Suprapubic skin (tissue), 4 donors: ENCODE measurements around the gene GANC. TPM values are rescaled to one million over a fixed set of nuclear protein-coding genes. Genes with fewer than 3 reads are reported as not detected.
A peak's percentile ranks its signal among the peaks of the same experiment; 100 is the strongest.

Source experiments
- DNase-seq, 2 donors: peaks; one replicate each; pipeline ENCODE4 v3.0.0-alpha.2; 2019; ENCODE audit warnings: low spot score in 2 of 2
- H3K27ac ChIP-seq: fragments of 200-600 bp; sonication (generic); one replicate; pipeline ENCODE4 v1.5.1; 2019
- H3K27me3 ChIP-seq: fragments of 200-600 bp; sonication (generic); one replicate; pipeline ENCODE4 v1.5.1; 2019
- H3K36me3 ChIP-seq: fragments of 200-600 bp; sonication (generic); one replicate; pipeline ENCODE4 v1.5.1; 2019
- H3K4me1 ChIP-seq: fragments of 200-600 bp; sonication (generic); one replicate; pipeline ENCODE4 v1.5.1; 2019
- H3K4me3 ChIP-seq: fragments of 200-600 bp; sonication (generic); one replicate; pipeline ENCODE4 v1.5.1; 2019; ENCODE audit warnings: mild to moderate bottlenecking
- H3K9me3 ChIP-seq: fragments of 200-600 bp; sonication (generic); one replicate; pipeline ENCODE4 v1.5.1; 2019
- CTCF ChIP-seq, 2 donors: fragments of 200-600 bp in 1 of 2; fragments of 450-650 bp in 1 of 2; sonication (generic) in 1 of 2; IDR thresholded peaks; one replicate each; pipeline ENCODE4 v1.5.1; 2016 to 2019; ENCODE audit warnings: antibody characterized with exemption in 2 of 2, mild to moderate bottlenecking in 1 of 2, moderate library complexity in 1 of 2
- EP300 ChIP-seq: sonication (generic); formaldehyde crosslinking; IDR thresholded peaks from one replicate; pipeline ENCODE4 v1.6.1; 2017; ENCODE audit warnings: antibody characterized with exemption
- POLR2A ChIP-seq, 2 donors: fragments of 450-650 bp; IDR thresholded peaks; one replicate each; pipeline ENCODE4 v1.6.1; 2017; ENCODE audit warnings: antibody characterized with exemption in 2 of 2, mild to moderate bottlenecking in 2 of 2, moderate library complexity in 2 of 2
- POLR2AphosphoS5 ChIP-seq, 3 donors: sonication (generic); formaldehyde crosslinking; IDR thresholded peaks; one replicate each; pipeline ENCODE4 v1.6.1; 2017; ENCODE audit warnings: antibody characterized with exemption in 3 of 3
- WGBS: methylation state at CpG from one replicate; pipeline ENCODE4 v1.1.5; 2018; 5-methylcytosine and 5-hydroxymethylcytosine counted together
- total RNA-seq, 4 donors: library from RNA; depleted of rRNA; stranded (reverse); fragments of >200 nt; gene quantifications; one replicate each; pipeline ENCODE4 v1.1.0, GENCODE V29; 2016

Gene GANC
- total RNA-seq, 4 donors from 2014 or later: 23.0 to 47.7 (median 30.4) TPM

DNA sequence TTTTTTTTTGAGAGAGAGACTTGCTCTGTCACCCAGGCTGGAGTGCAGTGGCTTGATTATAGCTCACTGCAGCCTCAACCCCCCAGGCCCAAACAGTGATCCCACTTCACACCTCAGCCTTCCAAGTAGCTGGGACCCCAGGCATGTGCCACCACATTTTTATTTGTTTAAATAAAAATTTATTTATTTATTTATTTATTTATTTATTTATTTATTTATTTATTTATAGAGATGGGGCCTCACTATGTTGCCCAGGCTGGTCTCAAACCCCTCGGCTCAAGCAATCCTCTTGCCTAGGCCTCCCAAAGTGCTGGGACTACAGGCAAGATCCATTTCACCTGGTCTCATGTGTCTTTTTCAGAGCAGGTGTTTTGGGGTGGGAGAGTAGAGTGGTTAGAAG lies 101.8 kb downstream of the GANC start:
- no peak for TF ChIP-seq EP300
- TF ChIP-seq POLR2A (IDR thresholded peaks at IDR 0.05): no peak
- no peak for TF ChIP-seq POLR2AphosphoS5 (IDR thresholded peaks at IDR 0.05)
- TF ChIP-seq CTCF (IDR thresholded peaks at IDR 0.05): no peak
- 93% methylated on average over 1 of the region's 1 CpG for WGBS

DNA sequence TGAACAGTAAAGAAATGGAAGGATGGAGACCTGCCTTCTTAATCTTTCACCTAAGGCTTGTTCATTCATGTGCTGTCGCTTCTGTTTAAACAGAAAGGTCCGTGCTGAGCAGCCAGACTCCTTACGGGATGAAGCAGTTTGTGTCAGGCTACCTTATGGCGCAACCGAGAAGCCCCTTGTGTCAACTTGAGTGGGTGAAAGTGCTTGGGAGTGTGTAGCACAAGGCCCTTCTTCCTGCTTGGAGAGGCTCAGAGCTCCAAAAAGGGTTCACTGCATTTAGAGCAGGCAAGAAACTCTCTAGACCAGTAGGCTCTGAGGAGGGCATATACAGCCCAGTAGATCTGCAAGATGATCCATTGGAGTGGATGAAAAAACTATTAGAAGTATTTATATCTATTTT lies 102.3 kb downstream of the GANC start:
- WGBS: 98% methylated on average over 5 of the region's 5 CpGs
- Histone ChIP-seq H3K4me1 (no peaks in the 10 kb centered on the region), H3K9me3 (no peaks in the 10 kb centered on the region), H3K27me3 (no peaks in the 10 kb centered on the region), H3K27ac (no peak overlapping the region), H3K4me3 (no peak overlapping the region), H3K36me3 (no peaks in the 10 kb centered on the region)
- no peak for DNase-seq
- TF ChIP-seq POLR2A (IDR thresholded peaks at IDR 0.05) (no peak), POLR2AphosphoS5 (IDR thresholded peaks at IDR 0.05) (no peak), EP300 (no peak), CTCF (IDR thresholded peaks at IDR 0.05) (no peak)

More for the DNA sequence above, 101.8 kb downstream of the GANC start:
- no peaks in the 10 kb centered on the region for H3K4me1 ChIP-seq
- H3K36me3 ChIP-seq: no peaks in the 10 kb centered on the region
- no peak for DNase-seq
- no peaks in the 10 kb centered on the region for H3K9me3 ChIP-seq
- H3K27me3 ChIP-seq: no peaks in the 10 kb centered on the region
- no peak overlapping the region for H3K27ac ChIP-seq
- H3K4me3 ChIP-seq: no peak overlapping the region

DNA sequence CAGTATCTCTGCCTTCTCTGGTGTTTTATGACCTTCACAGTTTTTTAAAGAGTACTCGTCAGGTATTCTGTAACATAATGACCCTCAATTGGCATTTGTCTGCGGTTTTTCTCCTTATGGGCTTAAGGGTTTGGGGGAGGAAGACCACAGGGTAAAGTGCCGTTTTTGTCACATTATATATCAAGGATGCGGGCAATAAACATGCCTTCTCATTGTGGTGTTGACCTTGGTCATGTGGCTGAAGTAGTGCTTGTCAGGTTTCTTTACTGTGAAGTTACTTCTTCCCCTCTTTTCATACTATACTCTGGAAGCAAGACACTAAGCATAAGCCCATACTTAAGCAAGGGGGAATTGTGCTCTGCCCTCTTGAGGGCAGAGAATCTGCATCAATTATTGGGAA lies 102.9 kb downstream of the GANC start:
- H3K9me3 ChIP-seq: no peaks in the 10 kb centered on the region
- WGBS: 63% methylated on average over 4 of the region's 4 CpGs
- no peak for TF ChIP-seq CTCF (IDR thresholded peaks at IDR 0.05)
- TF ChIP-seq POLR2AphosphoS5 (IDR thresholded peaks at IDR 0.05): no peak
- TF ChIP-seq EP300: no peak
- TF ChIP-seq POLR2A (IDR thresholded peaks at IDR 0.05): no peak
- no peak overlapping the region for H3K4me3 ChIP-seq
- H3K27me3 ChIP-seq: no peaks in the 10 kb centered on the region
- no peaks in the 10 kb centered on the region for H3K36me3 ChIP-seq
- no peak overlapping the region for H3K27ac ChIP-seq
- DNase-seq: no peak
- no peaks in the 10 kb centered on the region for H3K4me1 ChIP-seq

GRCh38 chr15:42378011-42378410 lies 105.0 kb downstream of the GANC start:
- H3K4me1 ChIP-seq: no peaks in the 10 kb centered on the region
- no peaks in the 10 kb centered on the region for H3K27me3 ChIP-seq
- WGBS: 87% methylated on average over 8 of the region's 8 CpGs
- no peak for DNase-seq
- no peaks in the 10 kb centered on the region for H3K9me3 ChIP-seq
- H3K36me3 ChIP-seq: no peaks in the 10 kb centered on the region
- no peak overlapping the region for H3K27ac ChIP-seq
- no peak overlapping the region for H3K4me3 ChIP-seq
- TF ChIP-seq POLR2A (IDR thresholded peaks at IDR 0.05) (no peak), CTCF (IDR thresholded peaks at IDR 0.05) (no peak), EP300 (no peak), POLR2AphosphoS5 (IDR thresholded peaks at IDR 0.05) (no peak)

DNA sequence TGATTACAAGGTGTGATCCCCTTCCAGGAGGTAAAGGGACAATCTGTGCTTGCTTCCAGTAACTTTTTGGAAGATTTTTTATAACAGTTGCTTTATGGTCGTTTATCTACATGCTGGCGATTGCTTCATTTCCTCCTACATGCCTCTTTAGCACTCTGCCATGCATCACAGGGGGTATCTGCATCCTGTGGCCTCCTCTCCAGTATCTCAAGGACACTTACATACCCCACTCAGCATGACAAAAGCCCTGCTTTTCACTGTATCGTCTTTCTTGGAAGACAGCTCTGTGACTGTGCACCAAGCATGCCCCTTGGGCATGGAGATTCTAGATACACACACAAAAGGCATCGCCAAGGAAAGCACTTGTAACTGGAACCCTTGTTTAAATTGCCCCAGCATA lies 111.6 kb downstream of the GANC start:
- H3K27ac ChIP-seq: no peak overlapping the region
- no peaks in the 10 kb centered on the region for H3K27me3 ChIP-seq
- H3K4me3 ChIP-seq: no peak overlapping the region
- no peaks in the 10 kb centered on the region for H3K4me1 ChIP-seq
- TF ChIP-seq CTCF (IDR thresholded peaks at IDR 0.05) (no peak), EP300 (no peak), POLR2AphosphoS5 (IDR thresholded peaks at IDR 0.05) (no peak), POLR2A (IDR thresholded peaks at IDR 0.05) (no peak)
- H3K36me3 ChIP-seq: peaks cover 3% of the 10 kb centered on the region
- peak in 1 of 2 donors; percentile 1 for DNase-seq
- no peaks in the 10 kb centered on the region for H3K9me3 ChIP-seq
- WGBS: 73% methylated on average over 4 of the region's 4 CpGs
